ENCODE data around the gene IMPDH1.

The IMPDH1 gene

DNA sequence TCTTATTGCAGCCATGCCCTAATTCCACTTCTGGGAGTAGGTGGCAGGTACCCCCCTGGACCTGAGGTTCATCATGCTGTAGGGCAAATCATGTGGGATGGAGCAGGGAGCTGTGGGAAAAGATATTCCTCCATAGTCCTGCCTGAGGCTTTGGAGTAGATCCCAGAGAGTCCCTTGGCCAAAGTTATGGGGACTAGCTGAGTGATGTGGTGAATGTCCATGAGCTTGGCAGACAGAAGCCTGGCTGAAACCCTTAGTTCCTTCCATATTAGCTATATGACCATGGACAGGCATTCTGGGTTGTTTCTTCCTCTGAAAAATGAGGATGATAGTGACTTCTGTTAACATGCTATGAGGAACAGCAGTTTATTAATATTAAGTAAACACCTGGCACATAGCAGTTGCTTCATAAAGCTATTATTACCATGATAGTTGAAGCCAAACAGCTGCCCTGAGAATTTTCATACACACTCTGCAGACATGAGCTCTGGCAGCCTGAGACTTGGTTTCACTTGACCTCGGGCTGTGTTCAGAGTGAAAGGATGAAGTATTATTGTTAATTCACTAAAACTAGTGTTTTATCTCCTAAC is 15.0 kb upstream of the IMPDH1 start:
- TF ChIP-seq, protein P1, sequence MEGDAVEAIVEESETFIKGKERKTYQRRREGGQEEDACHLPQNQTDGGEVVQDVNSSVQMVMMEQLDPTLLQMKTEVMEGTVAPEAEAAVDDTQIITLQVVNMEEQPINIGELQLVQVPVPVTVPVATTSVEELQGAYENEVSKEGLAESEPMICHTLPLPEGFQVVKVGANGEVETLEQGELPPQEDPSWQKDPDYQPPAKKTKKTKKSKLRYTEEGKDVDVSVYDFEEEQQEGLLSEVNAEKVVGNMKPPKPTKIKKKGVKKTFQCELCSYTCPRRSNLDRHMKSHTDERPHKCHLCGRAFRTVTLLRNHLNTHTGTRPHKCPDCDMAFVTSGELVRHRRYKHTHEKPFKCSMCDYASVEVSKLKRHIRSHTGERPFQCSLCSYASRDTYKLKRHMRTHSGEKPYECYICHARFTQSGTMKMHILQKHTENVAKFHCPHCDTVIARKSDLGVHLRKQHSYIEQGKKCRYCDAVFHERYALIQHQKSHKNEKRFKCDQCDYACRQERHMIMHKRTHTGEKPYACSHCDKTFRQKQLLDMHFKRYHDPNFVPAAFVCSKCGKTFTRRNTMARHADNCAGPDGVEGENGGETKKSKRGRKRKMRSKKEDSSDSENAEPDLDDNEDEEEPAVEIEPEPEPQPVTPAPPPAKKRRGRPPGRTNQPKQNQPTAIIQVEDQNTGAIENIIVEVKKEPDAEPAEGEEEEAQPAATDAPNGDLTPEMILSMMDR (IDR thresholded peaks at IDR 0.05; ENCODE audit: insufficient read depth, low read depth, low read length, missing control alignments), result no peak
- no peak overlapping the region for H3K4me3 ChIP-seq (ENCODE audit: low read depth, low read length)
- DNase-seq (ENCODE audit: low read depth), result no peak

DNA sequence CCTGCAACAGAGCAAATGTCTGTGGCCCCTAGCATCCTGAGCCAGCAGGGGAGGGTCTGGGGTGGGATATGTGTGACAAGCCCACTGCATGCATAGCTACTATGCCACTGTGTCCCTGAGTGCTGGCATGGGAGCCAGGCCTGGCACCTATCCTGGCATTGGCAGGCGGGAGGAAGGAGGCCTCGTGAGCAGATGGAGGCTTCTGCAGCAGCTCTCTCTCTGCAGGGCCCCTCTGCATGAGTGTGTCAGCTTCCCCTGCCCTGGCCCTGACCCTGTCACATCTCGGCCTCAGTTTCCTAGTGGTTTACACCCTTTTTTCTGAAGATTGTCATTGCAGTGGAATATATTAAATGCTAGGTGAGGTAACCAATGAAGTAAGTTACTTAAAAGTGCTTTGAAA is 13.1 kb upstream of the IMPDH1 start:
- TF ChIP-seq, protein P1 (IDR thresholded peaks at IDR 0.05; ENCODE audit: insufficient read depth, low read depth, low read length, missing control alignments), result no peak
- H3K4me3 ChIP-seq (ENCODE audit: low read depth, low read length), result no peak overlapping the region
- no peak for DNase-seq (ENCODE audit: low read depth)

DNA sequence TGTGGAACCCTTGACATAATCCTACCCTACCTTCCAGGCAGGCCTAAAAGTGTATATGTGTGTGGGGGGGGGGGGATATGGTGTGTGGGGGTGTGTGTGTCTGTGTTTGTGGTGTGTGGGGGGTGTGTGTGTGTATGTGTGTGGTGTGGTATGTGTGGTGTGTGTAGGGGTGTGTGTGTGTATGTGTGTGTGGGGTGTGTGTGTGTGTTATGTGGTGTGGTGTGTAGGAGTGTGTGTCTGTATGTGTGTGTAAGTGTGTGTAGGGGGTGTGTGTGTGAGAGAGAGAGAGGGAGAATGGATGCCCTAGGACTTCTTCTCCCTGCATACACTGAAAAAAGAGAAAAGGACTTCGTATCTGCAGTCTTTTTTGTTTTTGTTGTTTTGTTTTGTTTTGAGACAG is 12.3 kb upstream of the IMPDH1 start:
- no peak overlapping the region for H3K4me3 ChIP-seq (ENCODE audit: low read depth, low read length)
- TF ChIP-seq, protein P1 (IDR thresholded peaks at IDR 0.05; ENCODE audit: insufficient read depth, low read depth, low read length, missing control alignments), result no peak
- no peak for DNase-seq (ENCODE audit: low read depth)

DNA sequence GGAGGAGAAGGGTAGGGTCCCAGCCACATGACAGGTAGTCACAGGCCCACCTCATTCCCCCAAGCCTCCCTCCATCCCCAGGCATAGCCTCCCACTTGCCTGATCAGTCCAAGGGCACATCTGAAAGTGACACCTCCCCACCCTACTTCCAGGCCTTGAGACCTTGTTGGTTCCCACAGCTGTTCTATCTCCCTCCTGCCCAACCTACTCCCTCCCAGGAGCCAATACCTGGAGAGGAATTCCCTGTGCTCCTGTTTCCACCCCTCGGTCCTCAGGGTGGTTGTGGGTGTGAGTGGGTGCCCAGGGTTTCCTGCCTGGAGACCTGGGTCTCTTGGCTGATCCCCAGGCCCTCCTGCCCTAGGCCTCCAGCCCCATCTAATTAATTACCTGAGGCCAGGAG is 11.6 kb upstream of the IMPDH1 start:
- no peak for DNase-seq (ENCODE audit: low read depth)
- TF ChIP-seq, protein P1 (IDR thresholded peaks at IDR 0.05; ENCODE audit: insufficient read depth, low read depth, low read length, missing control alignments), result no peak
- no peak overlapping the region for H3K4me3 ChIP-seq (ENCODE audit: low read depth, low read length)

DNA sequence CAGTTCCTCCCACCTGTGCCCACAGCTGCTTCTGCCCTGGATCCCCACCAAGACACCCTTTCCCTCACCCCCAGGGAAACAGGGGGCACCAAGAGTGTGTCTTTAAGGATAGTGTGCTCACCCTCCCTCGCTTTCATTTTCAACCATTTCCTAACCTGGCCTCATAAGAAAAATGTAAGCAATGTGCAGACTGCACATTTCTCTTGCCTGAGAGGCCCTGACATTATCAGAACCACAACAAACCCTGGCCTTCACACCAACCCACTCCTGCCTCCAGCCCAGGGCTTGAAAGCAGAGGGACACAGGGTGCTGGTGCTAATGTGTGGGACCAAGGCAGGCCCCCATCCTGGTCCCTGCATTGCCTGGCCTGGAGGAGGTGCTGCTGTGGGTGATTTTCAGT is 11.0 kb upstream of the IMPDH1 start:
- TF ChIP-seq, protein P1 (IDR thresholded peaks at IDR 0.05; ENCODE audit: insufficient read depth, low read depth, low read length, missing control alignments), result no peak
- no peak for DNase-seq (ENCODE audit: low read depth)
- no peak overlapping the region for H3K4me3 ChIP-seq (ENCODE audit: low read depth, low read length)

DNA sequence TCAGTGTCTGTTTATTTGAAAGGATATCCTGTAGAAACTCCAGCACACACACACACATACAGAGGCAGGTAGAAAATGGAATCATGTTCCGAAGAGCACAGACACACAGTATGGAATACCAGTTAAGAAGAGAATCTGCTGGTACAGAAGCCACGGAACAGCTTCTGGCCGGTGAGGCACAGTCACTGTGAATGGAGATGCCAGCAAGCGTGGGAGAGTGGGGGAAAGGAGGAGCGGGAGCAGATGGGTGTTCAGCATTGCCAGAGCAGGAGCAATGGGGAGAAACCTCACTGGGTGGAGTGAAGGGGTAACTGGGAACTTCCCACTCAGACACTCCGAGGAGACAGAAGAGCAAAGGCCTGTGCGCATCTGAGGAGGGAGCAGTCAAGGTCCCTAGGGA is 9.5 kb upstream of the IMPDH1 start:
- TF ChIP-seq, protein P1 (IDR thresholded peaks at IDR 0.05; ENCODE audit: insufficient read depth, low read depth, low read length, missing control alignments), result no peak
- H3K4me3 ChIP-seq (ENCODE audit: low read depth, low read length), result no peak overlapping the region
- DNase-seq (ENCODE audit: low read depth), result no peak

DNA sequence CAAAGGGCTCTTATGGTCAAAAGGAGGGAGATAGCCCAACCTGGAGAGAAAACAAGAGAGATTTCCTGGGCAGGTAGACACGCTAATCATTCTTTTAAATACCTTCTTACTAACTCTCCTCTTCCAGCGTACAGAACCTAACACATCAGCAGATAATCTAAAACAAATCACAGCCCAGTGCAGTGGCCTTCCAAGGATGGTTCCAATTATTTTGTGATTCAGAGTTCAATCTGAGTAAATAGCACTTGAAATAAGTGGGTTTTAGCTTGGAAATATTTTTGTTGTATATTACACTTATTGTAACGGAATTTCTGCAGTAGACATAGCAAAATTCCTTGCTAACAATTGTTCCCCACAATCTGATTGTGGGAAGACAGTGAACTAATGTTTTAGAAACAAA is 7.3 kb upstream of the IMPDH1 start:
- TF ChIP-seq, protein P1 (IDR thresholded peaks at IDR 0.05; ENCODE audit: insufficient read depth, low read depth, low read length, missing control alignments), result no peak
- no peak overlapping the region for H3K4me3 ChIP-seq (ENCODE audit: low read depth, low read length)

More for the DNA sequence above, 7.3 kb upstream of the IMPDH1 start:
- DNase-seq (ENCODE audit: low read depth), result no peak

Data from GM12865 (cell line).